GM19452 (cell line): ENCODE results near the gene RNF31.
A peak's percentile ranks its signal among the peaks of the same experiment; 100 is the strongest.

Source experiments
- ATAC-seq: cut with Tn5 transposase; IDR thresholded peaks from one replicate; pipeline ENCODE4 v1.9.1; 2021; ENCODE audit not compliant: unreplicated experiment

RNF31 gene

GRCh38 chr14:24137529-24138395, 9.5 kb upstream of the RNF31 start:
- ATAC-seq, result no peak

GRCh38 chr14:24138396-24139271, 8.7 kb upstream of the RNF31 start:
- ATAC-seq, result no peak

- no peak for ATAC-seq
Observed at GRCh38 chr14:24139272-24139934, 7.9 kb upstream of the RNF31 start.

- peak; percentile 82 for ATAC-seq
Observed at GRCh38 chr14:24141097-24141880, 6.0 kb upstream of the RNF31 start, which contains the start of gene EMC9. TSS of gene EMC9 (minus strand) at chr14:24141591. CDS start at chr14:24141304, 287 bp downstream.

GRCh38 chr14:24143511-24143910, 3.8 kb upstream of the RNF31 start:
- no peak for ATAC-seq

- no peak for ATAC-seq
Observed at GRCh38 chr14:24144451-24144850, 2.8 kb upstream of the RNF31 start.

- no peak for ATAC-seq
Observed at GRCh38 chr14:24145219-24145618, 2.1 kb upstream of the RNF31 start.

GRCh38 chr14:24145690-24146452, 1.4 kb upstream of the RNF31 start:
- ATAC-seq, result no peak

- peak; percentile 56 for ATAC-seq
Observed at GRCh38 chr14:24146453-24146977, 783 bp upstream of the RNF31 start, which contains the start of gene PSME2. TSS of gene PSME2 (minus strand) at chr14:24146610. CDS start at chr14:24146581, 29 bp downstream.

- no peak for ATAC-seq
Observed at GRCh38 chr14:24147761-24148428, 597 bp downstream of the RNF31 start.

- no peak for ATAC-seq
Observed at GRCh38 chr14:24149302-24149969, 2.1 kb downstream of the RNF31 start.

GRCh38 chr14:24150061-24150460, 2.8 kb downstream of the RNF31 start:
- ATAC-seq, result no peak

- ATAC-seq, result no peak
Observed at GRCh38 chr14:24150567-24150966, 3.3 kb downstream of the RNF31 start.

GRCh38 chr14:24150993-24151392, 3.7 kb downstream of the RNF31 start:
- no peak for ATAC-seq

GRCh38 chr14:24151404-24152080, 4.2 kb downstream of the RNF31 start:
- ATAC-seq, result no peak

GRCh38 chr14:24155100-24155499, 7.8 kb downstream of the RNF31 start:
- ATAC-seq, result no peak

- no peak for ATAC-seq
Observed at GRCh38 chr14:24156840-24157239, 9.5 kb downstream of the RNF31 start.

GRCh38 chr14:24157331-24157730, 10.0 kb downstream of the RNF31 start:
- no peak for ATAC-seq
